DMS153 treated with DMSO at 0.1 percent for 48 hours (cell line): Measurements from ENCODE around the gene DGLUCY.
"Not testable (repeated sequence)": the region's sequence is repeated elsewhere in the genome, so short reads cannot be mapped to it uniquely, and the experiment has no call there.

ENCODE experiments used
- DNase-seq: peaks from one replicate; lab custom pipeline; 2025; ENCODE audit not compliant: unreplicated experiment; lab: John Stamatoyannopoulos, UW

Gene DGLUCY

GRCh38 chr14:91113829-91114078, at the start of gene DGLUCY:
DGLUCY (plus strand) TSS chr14:91114073; CDS start chr14:91160295, 46,222 bp downstream.
- no peak for DNase-seq

GRCh38 chr14:91065266-91065665, 48.6 kb upstream of the DGLUCY start:
- no peak for DNase-seq

GRCh38 chr14:91067186-91067585, 46.7 kb upstream of the DGLUCY start:
- DNase-seq: no peak

GRCh38 chr14:91068642-91069041, 45.2 kb upstream of the DGLUCY start:
- no peak for DNase-seq

DNA sequence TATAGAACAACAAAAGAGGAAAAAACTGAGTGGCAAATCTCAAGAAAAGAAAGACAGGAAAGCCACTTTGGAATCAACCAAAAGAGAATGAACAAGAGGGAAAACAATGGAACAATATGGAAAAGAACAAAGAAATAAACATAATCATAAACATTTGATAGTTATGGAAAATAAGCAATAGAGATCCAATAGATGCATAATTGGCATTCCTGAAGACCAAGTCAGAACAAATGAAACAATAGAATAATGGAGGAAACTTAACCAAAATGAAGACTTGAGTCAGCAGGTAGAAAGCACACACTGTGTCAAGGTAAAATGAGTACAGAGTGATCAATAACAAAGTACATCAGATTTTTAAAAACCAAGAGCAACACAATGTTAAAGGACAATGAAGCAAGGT, 43.3 kb upstream of the DGLUCY start:
- DNase-seq: no peak

DNA sequence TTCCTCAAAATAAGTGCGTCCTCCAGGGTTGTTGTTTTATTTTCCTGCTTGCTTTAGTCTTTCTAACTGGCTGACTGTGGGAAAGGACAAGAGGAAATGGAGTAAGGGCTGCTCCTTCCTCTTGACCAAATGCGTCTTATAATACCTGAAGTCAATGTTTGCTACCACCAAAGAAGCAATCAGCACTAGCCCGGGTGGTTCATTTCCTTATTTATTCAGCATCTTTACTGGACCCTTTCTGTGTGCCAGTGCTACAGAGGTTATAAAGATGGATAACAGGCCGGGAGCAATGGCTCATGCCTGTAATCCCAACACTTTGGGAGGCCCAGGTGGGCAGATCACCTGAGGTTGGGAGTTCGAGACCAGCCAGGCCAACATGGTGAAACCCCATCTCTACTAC, 38.3 kb upstream of the DGLUCY start:
- no peak for DNase-seq

GRCh38 chr14:91078095-91078737, 35.7 kb upstream of the DGLUCY start:
- DNase-seq: no peak

DNA sequence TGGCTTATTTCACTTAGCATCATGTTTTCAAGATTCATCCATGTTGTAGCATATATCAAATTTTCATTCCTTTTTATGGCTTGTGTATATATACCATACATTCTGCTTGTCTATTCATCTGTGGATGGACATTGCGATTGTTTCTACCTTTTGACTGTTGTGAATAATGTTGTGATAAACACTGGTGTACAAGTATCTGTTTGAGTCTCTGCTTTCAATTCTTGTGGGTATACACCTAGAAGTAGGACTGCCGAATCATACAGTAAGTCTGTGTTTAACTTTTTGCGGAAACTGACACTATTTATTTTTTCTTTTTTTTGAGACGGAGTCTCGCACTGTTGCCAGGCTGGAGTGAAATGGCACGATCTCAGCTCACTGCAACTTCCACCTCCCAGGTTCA, 33.8 kb upstream of the DGLUCY start:
- DNase-seq: no peak

DNA sequence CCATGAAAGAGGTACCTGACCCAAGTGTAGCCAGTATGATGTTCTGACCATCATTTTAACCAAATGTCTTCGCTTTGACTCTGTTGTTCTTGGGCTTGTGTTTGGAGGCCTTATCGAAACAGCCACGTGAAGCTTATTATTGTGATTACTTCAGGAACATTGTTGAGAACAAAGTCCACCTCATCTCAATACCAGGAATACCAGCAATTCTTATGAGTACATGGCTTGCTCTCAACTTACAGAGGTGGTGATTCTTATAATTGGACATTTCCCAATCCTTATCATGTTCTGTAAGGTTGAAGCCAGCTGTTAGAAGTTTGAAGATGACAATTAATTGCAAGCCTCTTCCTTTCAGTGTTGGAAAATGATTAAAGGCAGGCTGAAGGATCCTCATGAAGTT, 31.6 kb upstream of the DGLUCY start:
- no peak for DNase-seq

GRCh38 chr14:91084516-91084915, 29.4 kb upstream of the DGLUCY start:
- no peak for DNase-seq

DNA sequence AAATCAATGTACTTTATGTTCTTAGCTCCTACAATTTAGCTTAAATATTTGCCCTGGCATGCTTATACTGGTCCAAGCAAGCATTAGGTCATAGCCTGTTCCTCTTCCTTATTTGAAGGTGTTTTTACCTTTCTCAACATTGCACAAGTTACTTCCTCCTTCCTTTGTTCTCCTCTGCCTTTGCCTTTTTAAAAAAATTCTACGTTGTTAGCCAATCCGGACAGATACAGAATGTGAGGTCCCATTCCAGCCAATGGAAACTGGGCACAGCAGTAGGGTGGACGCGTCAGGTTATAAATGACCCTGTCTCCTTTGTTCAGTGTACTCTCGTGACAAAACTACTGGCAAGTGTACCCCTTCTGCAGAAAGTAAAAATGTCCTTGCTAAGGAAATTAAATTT, 26.4 kb upstream of the DGLUCY start:
- DNase-seq: not testable (repeated sequence)

GRCh38 chr14:91088585-91089235, 25.2 kb upstream of the DGLUCY start:
- DNase-seq: no peak

- DNase-seq: no peak
Measured at GRCh38 chr14:91089958-91090535, 23.8 kb upstream of the DGLUCY start.

DNA sequence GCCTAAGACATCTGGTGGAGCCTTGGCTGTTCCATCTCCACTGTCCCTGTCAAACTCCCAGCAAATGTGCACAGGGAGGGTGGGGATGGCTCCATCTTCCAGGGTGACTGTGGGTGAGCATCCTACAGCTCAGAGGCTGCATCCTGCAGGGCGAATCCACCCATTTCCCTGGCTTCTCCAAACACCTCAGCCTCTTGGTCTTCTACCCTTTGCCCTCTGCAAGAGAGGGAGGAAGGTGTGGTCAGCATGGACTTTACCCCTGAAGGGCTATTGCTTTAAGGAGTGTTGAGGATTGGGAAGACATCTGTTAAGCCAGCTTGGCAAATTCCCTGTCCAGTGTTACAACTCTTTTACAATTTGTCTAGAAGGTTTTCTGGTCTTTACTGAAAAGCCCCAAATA, 23.1 kb upstream of the DGLUCY start:
- no peak for DNase-seq

- no peak for DNase-seq
Measured at GRCh38 chr14:91092073-91092472, 21.8 kb upstream of the DGLUCY start.

- not testable (repeated sequence) for DNase-seq
Measured at GRCh38 chr14:91093743-91094472, 20.0 kb upstream of the DGLUCY start.

DNA sequence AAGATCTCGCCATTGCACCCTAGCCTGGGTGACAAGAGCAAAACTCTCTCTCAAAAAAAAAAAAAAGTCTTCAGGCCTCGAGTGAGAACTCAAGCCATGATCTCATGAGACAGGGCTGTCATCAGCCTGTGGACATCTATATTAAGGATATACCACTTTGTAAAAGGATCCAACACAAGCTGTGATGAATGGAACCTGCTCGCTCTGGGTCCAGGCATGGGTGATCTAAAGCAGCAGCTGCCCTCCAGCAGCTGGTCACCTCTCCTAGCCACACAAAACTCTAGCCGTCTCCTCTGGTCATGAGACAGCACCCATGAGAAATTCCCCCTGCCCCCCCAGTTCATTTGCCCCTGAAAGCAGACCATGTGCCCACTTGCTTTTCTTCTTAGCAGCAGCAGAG, 19.1 kb upstream of the DGLUCY start:
- no peak for DNase-seq

DNA sequence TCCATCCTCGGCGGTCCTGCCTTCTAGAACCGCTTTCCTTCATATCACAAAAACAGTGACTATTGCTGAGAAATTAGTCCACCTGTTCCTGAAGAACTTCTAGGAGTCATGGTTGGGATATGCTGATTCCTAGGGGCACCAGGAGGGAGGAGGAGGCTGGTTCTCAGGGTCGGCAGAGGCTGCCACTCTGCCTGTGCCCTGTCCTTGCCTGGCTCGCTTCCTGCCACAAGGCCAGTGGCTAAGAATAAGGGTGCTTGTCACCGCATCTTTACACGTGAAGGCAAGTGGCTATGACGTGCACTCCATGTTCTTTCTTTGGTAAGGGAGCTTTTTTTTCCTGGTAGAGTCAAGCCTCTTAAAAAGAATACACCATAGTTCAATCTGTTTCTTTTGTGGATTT, 18.7 kb upstream of the DGLUCY start:
- no peak for DNase-seq

DNA sequence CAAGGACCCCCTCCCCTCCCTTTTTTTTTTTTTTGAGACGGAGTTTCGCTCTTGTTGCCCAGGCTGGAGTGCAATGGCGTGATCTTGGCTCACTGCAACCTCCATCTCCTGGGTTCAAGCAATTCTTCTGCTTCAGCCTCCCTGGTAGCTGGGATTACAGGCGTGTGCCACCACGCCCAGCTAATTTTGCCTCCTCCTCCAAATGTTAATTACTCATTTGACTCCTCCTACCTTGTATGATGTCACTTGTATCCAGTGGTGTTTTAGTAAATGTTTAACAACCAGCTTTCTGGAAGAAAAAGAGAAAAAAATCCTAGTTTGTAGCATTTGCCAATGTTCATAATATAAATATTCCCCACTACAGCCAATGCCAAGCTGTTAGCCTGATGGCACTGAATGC, 16.2 kb upstream of the DGLUCY start:
- DNase-seq: not testable (repeated sequence)

GRCh38 chr14:91098591-91098990, 15.3 kb upstream of the DGLUCY start:
- DNase-seq: no peak

DNA sequence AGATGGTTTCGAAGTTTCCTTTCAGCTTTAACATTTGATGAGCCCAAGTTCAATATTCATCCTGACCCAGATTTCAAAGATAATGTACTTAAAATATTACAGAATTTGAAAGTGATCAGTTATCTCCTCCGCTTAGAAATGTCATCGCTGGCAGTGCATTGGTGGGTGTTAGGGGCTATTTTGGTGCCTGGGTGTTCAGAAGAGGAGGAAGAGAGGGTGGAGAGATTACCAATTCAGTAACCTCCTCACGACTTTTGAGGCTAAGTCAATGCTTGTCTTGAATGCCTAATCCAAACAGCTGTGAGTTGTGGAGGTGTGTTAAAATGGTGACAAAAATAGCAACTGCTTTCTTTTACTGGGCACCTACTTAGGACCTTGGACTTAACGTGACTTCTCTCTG, 13.8 kb upstream of the DGLUCY start:
- DNase-seq: no peak

- DNase-seq: no peak
Measured at GRCh38 chr14:91103116-91103515, 10.8 kb upstream of the DGLUCY start.
